Sigmoid colon (tissue), 3 donors: Measurements from ENCODE around the gene COL23A1.

Experiments used
- CTCF ChIP-seq, 4 experiments: fragments of 450-650 bp in 3 of 4; fragments of 200-600 bp in 1 of 4; IDR thresholded peaks; one replicate each; pipeline ENCODE4 v1.5.1; 2016 to 2019; ENCODE audit warnings: antibody characterized with exemption in 4 of 4, mild to moderate bottlenecking in 3 of 4, moderate library complexity in 2 of 4
- POLR2A ChIP-seq, 2 donors: fragments of 450-650 bp; IDR thresholded peaks; one replicate each; pipeline ENCODE4 v1.6.1; 2016; ENCODE audit warnings: antibody characterized with exemption in 2 of 2, mild to moderate bottlenecking in 2 of 2, moderate library complexity in 2 of 2

GRCh38 chr5:178291969-178292825 is 298.0 kb downstream of the COL23A1 start:
- TF ChIP-seq POLR2A (IDR thresholded peaks at IDR 0.05), result no peak
- TF ChIP-seq CTCF (IDR thresholded peaks at IDR 0.05), result no peak
